Daoy (cell line): Measurements from ENCODE around the gene PPP1R2. TPM values are rescaled to one million over a fixed set of nuclear protein-coding genes. Genes with fewer than 3 reads are reported as not detected.

Source experiments
- total RNA-seq: library from RNA; depleted of rRNA; stranded (reverse); fragments of >200 nt; shearing (Covaris generic); gene quantifications from 2 replicates; pipeline ENCODE4 v1.2.3, GENCODE V29; 2014; rRNA removed

The PPP1R2 gene
- total RNA-seq, 1 experiment from 2014 or later = 73.0 TPM

Other genes starting within 250 kb of the PPP1R2 start
- gene ACAP2, start 100.3 kb downstream of the PPP1R2 start, total RNA-seq = 37.4 and 47.4 TPM in 2 replicates
- gene APOD, start 40.6 kb upstream of the PPP1R2 start, total RNA-seq = not detected in 2 replicates
- gene MUC20, start 177.7 kb upstream of the PPP1R2 start, total RNA-seq = not detected in 2 replicates